ENCODE results near the gene IRX4.

Gene IRX4

GRCh38 chr5:1923341-1923740 lies 40.6 kb upstream of the IRX4 start:
- ChIA-PET CTCF (no interaction called here), POLR2A (no interaction called here)
- no peak for TF ChIP-seq PKNOX1 (IDR thresholded peaks at IDR 0.05)
- TF ChIP-seq HDGF (IDR thresholded peaks at IDR 0.05; ENCODE audit: borderline replicate concordance) = no peak
- no peak for TF ChIP-seq SUZ12 (IDR thresholded peaks at IDR 0.05)
- TF ChIP-seq LEF1 (IDR thresholded peaks at IDR 0.05; ENCODE audit: borderline replicate concordance) = no peak
- TF ChIP-seq SP1 (IDR thresholded peaks at IDR 0.05) = no peak
- no peak for TF ChIP-seq TARDBP (IDR thresholded peaks at IDR 0.05)
- no peak for TF ChIP-seq FOXK2 (IDR thresholded peaks at IDR 0.05)
- no peak for DNase-seq (ENCODE audit: extremely low spot score)

- ChIA-PET POLR2A (no interaction called here), CTCF (no interaction called here)
- DNase-seq (ENCODE audit: extremely low spot score) = no peak
- TF ChIP-seq ELF4 (IDR thresholded peaks at IDR 0.05) = no peak
- TF ChIP-seq HDGF (IDR thresholded peaks at IDR 0.05; ENCODE audit: borderline replicate concordance) = no peak
- TF ChIP-seq SP1 (IDR thresholded peaks at IDR 0.05) = no peak
- TF ChIP-seq TARDBP (IDR thresholded peaks at IDR 0.05) = no peak
- no peak for TF ChIP-seq PKNOX1 (IDR thresholded peaks at IDR 0.05)
- TF ChIP-seq FOXM1 (IDR thresholded peaks at IDR 0.05; ENCODE audit: borderline replicate concordance) = no peak
- TF ChIP-seq CTBP1 (IDR thresholded peaks at IDR 0.05; ENCODE audit: borderline replicate concordance) = no peak
- no peak for TF ChIP-seq ARNT (IDR thresholded peaks at IDR 0.05)
- no peak for TF ChIP-seq BHLHE40 (IDR thresholded peaks at IDR 0.05; ENCODE audit: borderline replicate concordance)
- TF ChIP-seq L3MBTL2 (conservative IDR thresholded peaks at IDR 0.05) = no peak
- no peak for TF ChIP-seq LEF1 (IDR thresholded peaks at IDR 0.05; ENCODE audit: borderline replicate concordance)
- no peak for TF ChIP-seq FOXK2 (IDR thresholded peaks at IDR 0.05)
These were observed 39.0 kb upstream of the IRX4 start for GRCh38 chr5:1921711-1922110.

GRCh38 chr5:1919750-1920149 lies 37.0 kb upstream of the IRX4 start:
- POLR2A ChIA-PET = no interaction called here
- no peak for DNase-seq (ENCODE audit: extremely low spot score)
- no peak for TF ChIP-seq L3MBTL2 (conservative IDR thresholded peaks at IDR 0.05)
- no peak for TF ChIP-seq SP1 (IDR thresholded peaks at IDR 0.05)
- TF ChIP-seq FOXK2 (IDR thresholded peaks at IDR 0.05) = no peak
- no peak for TF ChIP-seq HDGF (IDR thresholded peaks at IDR 0.05; ENCODE audit: borderline replicate concordance)
- no peak for TF ChIP-seq PKNOX1 (IDR thresholded peaks at IDR 0.05)
- TF ChIP-seq SUZ12 (IDR thresholded peaks at IDR 0.05) = no peak
- no peak for TF ChIP-seq FOXA1 (IDR thresholded peaks at IDR 0.05)
- no peak for TF ChIP-seq CTBP1 (IDR thresholded peaks at IDR 0.05; ENCODE audit: borderline replicate concordance)
- no peak for TF ChIP-seq ELF4 (IDR thresholded peaks at IDR 0.05)
- no peak for TF ChIP-seq NFRKB (IDR thresholded peaks at IDR 0.05)
- TF ChIP-seq BHLHE40 (IDR thresholded peaks at IDR 0.05; ENCODE audit: borderline replicate concordance) = no peak
- CTCF ChIA-PET = no interaction called here

GRCh38 chr5:1919209-1919566 lies 36.5 kb upstream of the IRX4 start:
- no peak for DNase-seq (ENCODE audit: extremely low spot score)
- POLR2A ChIA-PET = no interaction called here
- TF ChIP-seq SUZ12 (IDR thresholded peaks at IDR 0.05) (no peak), ZNF384 (IDR thresholded peaks at IDR 0.05) (no peak), FOXA1 (IDR thresholded peaks at IDR 0.05) (no peak), LEF1 (IDR thresholded peaks at IDR 0.05; ENCODE audit: borderline replicate concordance) (no peak), HDGF (IDR thresholded peaks at IDR 0.05; ENCODE audit: borderline replicate concordance) (no peak), TARDBP (IDR thresholded peaks at IDR 0.05) (no peak), L3MBTL2 (conservative IDR thresholded peaks at IDR 0.05) (no peak), SP1 (IDR thresholded peaks at IDR 0.05) (no peak), FOXK2 (IDR thresholded peaks at IDR 0.05) (no peak), NFRKB (IDR thresholded peaks at IDR 0.05) (no peak), CTBP1 (IDR thresholded peaks at IDR 0.05; ENCODE audit: borderline replicate concordance) (no peak), FOXM1 (IDR thresholded peaks at IDR 0.05; ENCODE audit: borderline replicate concordance) (no peak), PKNOX1 (IDR thresholded peaks at IDR 0.05) (no peak), ARNT (IDR thresholded peaks at IDR 0.05) (no peak), ELF4 (IDR thresholded peaks at IDR 0.05) (no peak), BHLHE40 (IDR thresholded peaks at IDR 0.05; ENCODE audit: borderline replicate concordance) (no peak)
- CTCF ChIA-PET = no interaction called here

GRCh38 chr5:1918488-1919208 lies 35.9 kb upstream of the IRX4 start:
- ChIA-PET POLR2A (no interaction called here), CTCF (no interaction called here)
- DNase-seq (ENCODE audit: extremely low spot score) = no peak
- no peak for TF ChIP-seq HDGF (IDR thresholded peaks at IDR 0.05; ENCODE audit: borderline replicate concordance)
- no peak for TF ChIP-seq ZNF384 (IDR thresholded peaks at IDR 0.05)
- TF ChIP-seq BHLHE40 (IDR thresholded peaks at IDR 0.05; ENCODE audit: borderline replicate concordance) = no peak
- no peak for TF ChIP-seq PKNOX1 (IDR thresholded peaks at IDR 0.05)
- TF ChIP-seq NFRKB (IDR thresholded peaks at IDR 0.05) = no peak
- no peak for TF ChIP-seq ELF4 (IDR thresholded peaks at IDR 0.05)
- no peak for TF ChIP-seq ARNT (IDR thresholded peaks at IDR 0.05)
- TF ChIP-seq CTBP1 (IDR thresholded peaks at IDR 0.05; ENCODE audit: borderline replicate concordance) = no peak
